GM21737 (cell line): ENCODE measurements around the gene MANSC4.

ENCODE experiments used
- ATAC-seq: cut with Tn5 transposase; IDR thresholded peaks from one replicate; pipeline ENCODE4 v1.9.1; 2021; ENCODE audit warnings: mild to moderate bottlenecking, moderate library complexity; ENCODE audit not compliant: unreplicated experiment

The MANSC4 gene

DNA sequence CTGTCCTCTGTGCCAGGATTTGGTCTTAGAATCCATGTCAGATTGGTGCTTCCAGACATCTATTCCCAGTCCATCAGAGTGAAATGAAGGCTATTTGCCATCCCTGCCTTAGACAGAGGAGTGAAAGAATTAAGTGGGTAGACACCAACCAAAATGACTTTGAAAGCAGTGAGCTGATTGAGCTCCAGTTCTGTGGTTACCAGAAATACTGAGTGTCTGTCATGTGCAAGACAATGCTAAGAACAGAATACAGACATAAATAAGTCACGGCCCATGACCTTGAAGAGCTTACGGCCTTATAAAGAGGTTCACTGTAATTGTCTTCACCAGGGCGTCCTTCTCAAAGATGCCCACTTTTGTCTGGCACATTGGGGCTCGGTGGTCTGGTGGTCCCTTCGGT lies 21.6 kb upstream of the MANSC4 start:
- no peak for ATAC-seq

DNA sequence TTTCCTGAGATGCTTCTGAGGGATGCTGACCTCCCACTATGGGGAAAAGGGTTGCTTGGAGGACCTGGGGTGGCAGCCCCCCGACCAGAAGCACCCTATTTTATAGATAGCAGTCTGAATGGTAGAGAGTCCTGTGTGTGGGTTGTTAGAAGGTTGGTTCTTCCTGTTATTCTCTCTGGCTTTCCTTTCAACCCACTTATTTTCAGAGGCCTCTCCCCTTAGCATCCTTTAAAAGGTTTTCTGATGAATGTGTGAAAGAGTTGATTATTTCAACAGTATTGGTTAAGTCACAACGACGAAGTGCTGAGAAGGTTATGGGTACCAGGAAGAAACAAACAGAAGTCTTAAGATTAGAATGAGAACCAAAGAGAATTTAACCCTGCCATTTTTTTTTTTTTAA lies 20.8 kb upstream of the MANSC4 start:
- ATAC-seq, result no peak

DNA sequence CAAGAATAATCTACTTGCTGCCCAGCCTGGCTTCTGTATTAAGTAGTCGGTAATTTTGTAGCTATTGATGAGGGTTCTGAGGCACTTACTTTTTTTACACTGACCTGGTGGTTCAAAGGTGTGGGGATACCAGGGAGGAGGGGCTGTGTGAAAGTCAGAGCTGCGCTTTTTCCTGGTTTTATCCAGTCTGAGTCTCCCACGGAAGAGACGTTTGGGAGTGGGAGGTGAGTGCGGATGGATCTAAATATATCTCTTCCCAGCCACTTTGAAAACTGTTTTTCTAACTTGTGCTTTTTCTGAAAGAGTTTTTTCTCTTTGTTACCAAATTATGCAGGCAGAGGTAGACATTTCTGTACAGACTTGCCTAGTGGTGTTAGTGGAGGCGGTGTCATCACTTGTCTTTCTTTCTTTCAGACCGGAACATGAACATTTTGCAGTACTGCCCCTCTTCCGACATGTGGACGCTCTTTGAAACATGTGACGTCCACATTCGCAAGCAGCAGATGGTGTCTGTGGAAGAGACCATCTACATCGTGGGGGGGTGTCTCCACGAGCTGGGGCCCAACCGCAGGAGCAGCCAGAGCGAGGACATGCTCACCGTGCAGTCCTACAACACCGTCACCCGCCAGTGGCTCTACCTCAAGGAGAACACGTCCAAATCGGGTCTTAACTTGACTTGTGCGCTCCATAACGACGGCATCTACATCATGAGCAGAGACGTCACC lies 17.4 kb upstream of the MANSC4 start:
- ATAC-seq, result no peak

DNA sequence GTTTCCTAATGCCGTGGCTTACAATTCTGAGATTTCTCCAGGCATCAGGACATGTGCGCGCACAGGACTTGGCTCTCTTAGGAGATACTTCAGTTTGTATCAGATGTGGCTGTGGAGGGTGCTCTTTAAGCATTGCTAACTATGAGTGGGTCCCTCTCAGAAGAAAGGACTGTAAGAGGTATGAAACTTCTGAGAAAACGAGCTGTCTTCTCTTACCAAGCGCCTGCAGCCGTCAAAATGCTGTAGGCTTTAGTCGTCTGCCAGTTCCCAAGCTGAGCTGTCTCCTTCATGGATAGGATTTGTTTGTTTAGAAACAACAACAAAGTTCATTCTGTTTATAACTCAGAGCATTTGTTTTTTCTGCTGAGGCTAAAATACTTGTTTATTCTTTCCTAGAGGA lies 16.1 kb upstream of the MANSC4 start:
- ATAC-seq, result no peak

DNA sequence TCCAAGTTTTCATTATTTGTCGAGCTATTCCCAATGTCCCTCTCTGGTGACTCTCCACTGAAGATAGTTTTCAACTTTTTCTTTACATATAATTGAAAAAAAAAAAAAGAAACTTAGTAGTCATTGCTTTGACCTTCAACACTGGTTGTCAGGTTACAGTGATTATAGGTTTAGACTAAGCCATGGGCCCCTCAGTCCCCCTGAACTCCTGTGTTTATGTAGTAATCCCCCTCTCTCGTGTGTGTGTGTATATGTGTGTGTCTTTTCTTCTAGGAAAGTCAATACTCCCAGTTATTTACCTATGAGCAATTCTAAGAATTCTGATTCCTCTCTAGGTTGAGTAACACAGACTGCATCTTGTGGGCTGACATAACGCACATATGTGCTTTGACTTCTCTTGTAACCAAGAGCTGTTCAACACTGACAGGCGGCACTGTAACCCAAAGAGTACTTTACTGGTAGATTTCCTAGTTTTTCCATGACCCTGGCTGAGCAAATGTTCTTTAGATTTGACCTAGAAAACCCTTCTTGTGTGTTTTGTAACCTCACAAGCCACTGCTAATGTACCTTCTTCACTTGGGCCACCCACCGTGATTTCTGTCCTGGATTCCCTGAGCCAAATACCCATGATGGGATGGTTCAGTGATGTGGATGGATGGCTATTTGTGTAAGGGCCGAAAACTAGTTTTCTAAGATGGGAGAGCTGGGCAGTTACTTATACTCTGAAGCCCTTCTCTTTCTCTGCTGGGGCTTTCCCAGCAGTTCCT lies 15.0 kb upstream of the MANSC4 start:
- ATAC-seq, result no peak

DNA sequence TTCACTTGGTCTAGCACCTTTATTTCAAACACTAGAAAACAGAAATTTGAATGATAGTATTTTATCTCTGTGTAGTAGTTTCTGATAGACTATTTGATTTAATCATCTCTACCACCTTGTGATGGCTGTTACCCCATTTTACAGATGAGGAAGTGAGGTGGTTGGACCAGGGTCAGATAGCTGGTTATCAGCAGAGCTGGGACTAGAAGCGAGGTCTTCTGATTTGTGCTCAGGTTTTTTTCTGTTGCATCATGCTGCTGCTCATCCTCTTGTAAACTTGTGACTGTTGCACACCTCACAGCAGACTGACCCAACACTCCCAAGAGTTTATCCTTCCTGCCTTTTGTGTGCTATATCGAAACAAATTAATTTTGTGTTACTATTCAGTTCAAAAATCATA lies 10.1 kb upstream of the MANSC4 start:
- ATAC-seq, result no peak

DNA sequence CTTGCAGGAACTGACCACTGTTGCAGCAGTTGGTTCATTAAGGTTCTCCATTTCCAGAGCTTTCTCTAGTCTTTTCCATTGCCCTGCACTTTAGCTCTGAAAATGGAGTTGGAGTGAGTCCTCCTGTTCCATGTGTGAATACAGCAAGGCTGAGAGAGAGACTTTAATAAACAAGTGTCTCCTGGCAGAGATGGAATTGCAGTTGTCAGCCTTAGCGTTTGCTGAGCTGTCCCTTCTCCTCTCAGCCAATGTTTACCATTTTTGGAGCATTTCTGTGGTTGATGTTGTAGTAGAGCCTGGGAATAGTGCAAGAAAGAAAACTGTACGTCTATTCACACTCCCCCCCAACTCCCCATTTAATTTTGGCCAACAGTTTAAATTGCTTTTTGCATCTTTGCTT lies 7.5 kb upstream of the MANSC4 start:
- no peak for ATAC-seq

DNA sequence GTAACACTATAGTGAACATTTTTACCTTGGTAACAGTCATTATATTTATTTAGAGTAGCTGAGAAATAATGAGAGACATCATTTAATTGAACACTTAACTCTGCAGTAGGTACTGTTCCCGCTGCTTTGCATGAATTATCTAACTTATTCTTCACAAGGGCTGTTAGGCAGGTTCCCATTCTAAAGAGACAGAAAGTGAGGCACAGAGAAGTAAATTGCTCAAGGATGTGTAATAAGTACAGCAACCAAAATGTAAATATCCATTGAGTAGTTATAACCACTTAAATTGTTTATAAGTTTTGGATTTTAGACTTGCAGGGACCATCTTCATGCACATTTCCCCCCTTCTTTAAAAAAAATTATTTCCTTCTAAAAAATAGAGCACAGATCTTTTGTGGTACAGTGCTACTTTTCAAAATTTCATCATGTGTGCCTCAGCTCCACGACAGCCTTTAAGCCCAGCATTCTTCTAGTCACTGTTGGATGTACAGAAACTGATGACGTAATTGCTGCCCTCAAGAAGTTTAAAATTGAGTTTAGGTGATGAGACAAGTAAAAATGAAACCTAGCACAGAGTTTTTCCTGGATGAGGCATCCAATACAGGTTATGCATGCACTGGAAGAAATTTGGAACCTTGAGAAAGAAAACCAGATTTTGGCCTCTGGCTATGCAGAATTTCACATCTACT lies 6.0 kb upstream of the MANSC4 start:
- no peak for ATAC-seq

DNA sequence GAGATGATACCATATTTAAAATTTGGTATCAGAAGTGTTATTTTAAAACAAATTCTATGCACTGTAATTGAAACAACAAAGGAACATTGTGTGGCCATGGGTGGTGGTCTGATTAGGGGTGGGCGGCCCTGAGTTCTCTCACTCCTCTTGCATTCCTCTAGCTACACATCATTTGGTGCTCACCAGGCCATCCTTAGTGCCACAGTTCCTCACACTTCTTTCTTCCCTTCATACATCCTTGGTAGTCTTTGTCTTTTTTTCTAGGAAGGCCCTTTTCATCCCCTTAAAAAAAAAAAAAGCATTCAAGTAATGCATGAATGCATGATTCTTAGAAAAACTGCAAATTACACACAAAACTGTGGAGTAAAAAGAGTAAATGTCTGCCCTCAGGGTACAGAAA lies 2.4 kb upstream of the MANSC4 start:
- ATAC-seq, result no peak

DNA sequence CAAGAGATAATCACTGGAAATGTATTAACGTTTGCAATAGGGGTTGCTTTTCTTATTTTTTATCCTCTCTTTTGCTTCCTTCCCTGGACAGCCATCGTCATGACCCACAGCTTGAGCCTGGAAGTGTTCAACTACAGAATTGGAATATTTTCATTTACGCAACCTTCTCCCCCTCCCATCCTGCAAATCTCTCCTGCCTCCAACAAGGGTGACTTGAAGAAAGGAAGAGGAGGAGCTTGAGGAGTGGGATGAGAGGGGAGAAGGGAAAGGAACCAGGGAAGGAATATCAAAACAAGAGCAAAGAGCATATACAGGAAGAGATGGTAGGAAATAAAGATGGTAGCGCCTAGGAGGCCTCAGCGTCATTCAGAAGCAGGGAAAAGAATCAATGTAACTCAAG lies 1.6 kb upstream of the MANSC4 start:
- no peak for ATAC-seq

DNA sequence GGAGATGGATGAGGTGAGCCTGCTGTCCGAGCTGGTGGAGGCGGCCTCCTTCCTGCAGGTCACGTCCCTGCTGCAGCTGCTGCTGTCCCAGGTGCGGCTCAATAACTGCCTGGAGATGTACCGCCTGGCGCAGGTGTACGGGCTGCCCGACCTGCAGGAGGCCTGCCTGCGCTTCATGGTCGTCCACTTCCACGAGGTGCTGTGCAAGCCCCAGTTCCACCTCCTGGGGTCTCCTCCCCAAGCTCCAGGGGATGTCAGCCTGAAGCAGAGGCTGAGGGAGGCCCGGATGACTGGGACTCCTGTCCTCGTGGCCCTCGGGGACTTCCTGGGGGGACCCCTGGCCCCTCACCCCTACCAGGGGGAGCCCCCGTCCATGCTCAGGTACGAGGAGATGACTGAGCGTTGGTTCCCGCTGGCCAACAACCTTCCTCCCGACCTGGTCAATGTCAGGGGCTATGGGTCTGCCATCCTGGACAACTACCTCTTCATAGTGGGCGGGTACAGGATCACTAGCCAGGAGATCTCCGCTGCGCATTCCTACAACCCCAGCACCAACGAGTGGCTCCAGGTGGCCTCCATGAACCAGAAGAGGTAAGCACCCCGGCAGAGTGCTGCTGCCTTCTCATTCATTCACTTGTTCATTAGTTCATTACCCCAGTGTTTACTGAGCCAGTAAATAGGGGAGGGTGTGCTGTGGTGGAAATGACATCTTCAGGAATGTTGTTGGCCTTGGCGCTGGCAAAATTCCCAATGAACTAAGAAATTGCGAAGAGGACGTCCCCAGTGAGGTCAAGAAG lies 774 bp upstream of the MANSC4 start:
- ATAC-seq, result peak; percentile 24

DNA sequence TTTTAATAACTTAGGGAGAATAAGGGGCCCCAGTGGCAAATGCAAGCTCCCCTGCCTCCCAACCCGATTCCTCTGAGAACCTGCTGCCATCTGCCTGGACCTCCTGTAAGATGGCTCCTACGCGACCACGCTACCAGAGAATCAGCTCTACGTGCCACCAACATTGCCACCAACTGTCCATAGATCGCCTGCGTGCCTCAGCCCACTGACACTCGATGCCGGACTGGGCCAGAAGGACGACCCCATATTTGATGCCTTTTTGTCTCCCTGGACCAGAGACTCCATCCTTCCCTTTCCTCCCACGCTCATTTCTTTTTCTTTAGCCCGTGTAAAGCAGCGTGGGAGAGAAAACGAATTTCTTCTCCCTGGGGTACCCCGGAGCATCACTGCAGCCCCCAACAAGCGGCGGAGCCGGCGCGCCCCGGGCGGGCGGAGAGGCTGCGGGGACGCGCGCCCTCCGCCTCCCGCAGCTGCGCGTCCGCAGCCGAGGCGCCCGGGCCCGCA lies 568 bp downstream of the MANSC4 start:
- peak; percentile 8 for ATAC-seq

DNA sequence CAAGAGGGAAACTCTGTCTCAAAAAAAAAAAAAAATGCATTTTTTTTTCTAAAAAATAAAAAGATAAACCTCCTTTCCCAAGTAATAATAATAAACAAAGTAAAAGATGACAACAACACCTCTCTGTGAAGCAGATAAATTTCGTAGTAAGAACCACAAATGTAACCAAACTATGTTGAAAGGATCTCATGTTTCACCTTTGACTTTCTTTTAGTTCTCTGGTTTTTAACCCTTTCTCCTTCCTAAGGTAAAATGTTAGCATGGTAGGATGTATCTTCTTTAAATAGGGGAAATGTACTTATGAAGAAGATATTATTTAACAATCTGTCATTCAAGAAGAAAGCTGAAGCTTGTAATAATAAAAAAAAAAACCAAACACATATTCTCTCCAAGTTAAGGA lies 1.8 kb downstream of the MANSC4 start:
- ATAC-seq, result no peak

DNA sequence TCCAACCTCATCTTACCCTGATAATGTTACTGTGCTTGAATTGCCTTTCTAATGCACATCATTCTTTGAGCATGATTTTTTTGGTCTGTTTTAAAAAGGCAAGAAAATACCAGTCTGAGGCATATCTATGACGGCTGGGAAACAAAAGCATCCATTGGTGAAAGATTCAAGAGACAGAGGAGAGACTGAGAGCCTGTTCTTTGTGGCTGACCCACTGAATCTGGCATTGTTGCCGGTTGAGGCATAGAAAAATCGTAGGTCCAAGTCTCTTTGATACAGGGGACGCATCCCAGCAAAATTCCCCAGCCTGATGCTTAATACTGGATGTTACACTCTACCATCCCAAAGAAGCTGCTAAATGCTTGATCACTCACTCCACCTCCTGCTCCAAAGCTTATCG lies 2.9 kb downstream of the MANSC4 start:
- ATAC-seq, result no peak

DNA sequence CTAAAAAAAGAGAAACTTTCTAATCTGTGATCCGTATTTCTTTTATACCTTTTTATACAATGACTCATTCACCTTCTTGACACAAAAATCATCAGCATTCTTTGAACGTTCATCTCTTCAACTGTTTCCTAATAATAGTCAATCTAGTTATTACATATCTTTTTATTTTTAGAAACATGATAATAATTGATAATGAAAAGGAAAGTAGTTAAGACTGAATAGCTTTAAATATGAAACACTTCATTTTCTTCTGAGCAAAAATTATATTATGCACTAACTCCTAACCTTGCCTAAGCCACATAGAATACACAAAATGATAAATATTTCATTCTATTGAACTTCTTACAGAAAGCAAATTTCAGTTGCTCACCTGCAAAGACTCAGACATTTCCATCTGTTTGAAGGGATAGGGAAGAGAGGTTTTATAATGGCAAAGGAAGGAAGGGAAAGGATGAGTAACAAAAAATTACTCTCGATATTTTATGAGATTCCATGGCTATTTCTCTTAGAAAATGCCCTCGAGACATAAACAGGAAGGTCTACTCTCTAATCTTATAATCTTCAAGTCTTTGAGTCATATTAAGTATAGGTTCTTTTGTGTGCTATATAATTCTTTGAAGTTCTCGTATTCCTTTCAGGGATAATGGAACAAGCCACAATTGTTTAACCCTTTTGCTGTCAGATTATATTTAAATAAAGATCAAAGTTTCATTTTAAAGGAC lies 7.5 kb downstream of the MANSC4 start:
- ATAC-seq, result no peak

DNA sequence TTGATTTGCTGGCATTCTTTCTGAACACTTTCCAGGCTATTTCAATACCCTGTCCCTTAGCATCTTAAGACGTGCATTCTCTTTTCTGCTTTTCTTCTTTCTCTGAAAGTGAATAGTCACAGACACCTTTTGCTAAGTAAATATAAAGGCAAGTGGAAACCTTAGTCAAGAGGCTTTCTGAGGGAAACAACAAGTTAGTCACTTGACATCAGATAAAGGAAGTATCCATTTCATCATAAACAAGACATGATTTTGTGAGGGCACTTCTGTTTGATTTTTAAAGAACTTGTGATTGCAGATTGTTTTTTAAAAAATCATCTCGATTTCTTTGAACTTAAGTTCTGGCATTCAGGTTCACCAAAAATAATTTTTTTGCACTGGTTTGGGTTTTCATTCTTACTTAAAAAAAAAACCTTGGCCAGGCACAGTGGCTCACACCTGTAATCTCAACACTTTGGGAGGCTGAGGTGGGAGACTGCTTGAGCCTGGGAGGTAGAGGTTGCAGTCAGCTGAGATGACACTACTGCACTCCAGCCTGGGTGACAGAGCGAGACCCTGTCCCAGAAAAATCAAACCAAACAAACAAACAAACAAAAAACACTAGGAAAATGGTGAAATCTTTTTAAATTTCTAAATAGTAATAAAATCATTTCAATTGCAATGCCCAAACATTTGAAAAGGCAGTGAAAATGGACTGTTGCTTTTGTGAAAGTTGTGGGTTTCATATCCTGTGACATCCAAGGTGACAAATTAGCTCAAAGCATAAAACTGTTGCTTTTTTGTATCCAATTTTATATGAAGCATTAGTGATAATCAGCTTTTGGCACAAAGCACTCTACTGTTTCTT lies 8.3 kb downstream of the MANSC4 start:
- ATAC-seq, result no peak

DNA sequence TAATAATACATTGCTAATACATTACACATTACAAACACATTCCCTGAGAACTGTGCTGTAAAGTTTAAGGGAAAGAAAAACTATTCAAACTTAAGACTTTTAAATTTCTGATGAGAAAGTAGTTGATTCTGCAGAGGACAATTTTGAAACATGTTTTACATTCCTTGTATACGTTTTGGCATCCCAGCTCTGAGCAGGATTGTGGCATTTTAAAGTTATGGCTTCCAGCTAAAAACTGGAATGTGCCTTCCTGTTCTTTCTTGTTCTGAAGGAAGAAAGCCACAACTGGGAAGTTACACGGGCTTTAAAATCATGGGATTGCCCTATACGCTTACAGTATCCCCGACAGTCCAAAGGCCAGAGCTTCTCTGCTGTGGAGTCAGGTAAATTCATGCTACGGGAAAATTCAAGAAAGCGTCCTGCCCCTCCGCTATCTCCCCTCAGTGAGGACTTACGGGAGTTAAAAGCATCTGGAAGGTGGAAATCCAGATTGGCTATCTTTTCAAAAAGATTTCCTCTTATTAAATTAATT lies 10.8 kb downstream of the MANSC4 start:
- no peak for ATAC-seq

DNA sequence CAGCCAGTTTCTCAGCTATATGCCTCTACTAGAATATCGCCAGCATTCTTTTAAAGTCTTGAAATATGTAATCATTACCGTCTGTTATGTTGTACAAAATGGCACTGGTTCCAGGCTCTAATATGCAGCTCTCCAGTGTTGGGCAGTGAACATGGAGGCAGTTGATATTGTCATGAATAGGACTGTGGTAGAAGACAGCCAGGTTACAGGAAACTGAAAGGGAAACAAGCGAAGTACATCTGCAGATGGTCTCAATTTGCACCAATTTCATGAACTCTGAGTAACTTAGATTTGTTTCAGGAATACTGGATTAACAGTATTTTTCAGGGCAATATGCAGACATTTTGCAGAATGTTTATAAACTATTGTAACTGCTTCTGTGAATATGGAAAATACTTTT lies 13.4 kb downstream of the MANSC4 start:
- ATAC-seq, result no peak

DNA sequence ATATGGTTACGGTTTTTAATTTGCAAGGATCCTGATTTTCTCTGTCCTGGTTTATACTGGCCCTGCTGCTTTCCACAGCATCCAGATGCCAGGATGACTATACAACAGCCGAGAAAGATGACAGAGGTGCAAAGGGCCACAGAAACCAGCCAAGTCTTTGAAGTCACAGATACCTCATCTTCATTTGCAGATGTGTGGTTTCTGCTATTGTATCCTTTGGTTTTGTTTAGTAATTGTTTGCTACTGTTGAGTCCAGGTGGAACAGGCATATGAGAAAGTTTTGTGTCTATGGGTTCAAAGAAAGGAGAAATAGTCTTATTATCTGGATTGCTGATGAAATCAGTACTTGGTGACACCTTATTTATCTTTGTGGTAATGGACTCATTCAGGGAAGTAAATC lies 17.3 kb downstream of the MANSC4 start:
- no peak for ATAC-seq
